HG03135 (cell line): ENCODE results near the gene CHRDL1.
"Not testable (repeated sequence)": the region's sequence is repeated elsewhere in the genome, so short reads cannot be mapped to it uniquely, and the experiment has no call there.

Experiments
- ATAC-seq: cut with Tn5 transposase; IDR thresholded peaks from one replicate; pipeline ENCODE4 v1.9.1; 2021; ENCODE audit warnings: mild to moderate bottlenecking, moderate library complexity; ENCODE audit not compliant: unreplicated experiment

The CHRDL1 gene

DNA sequence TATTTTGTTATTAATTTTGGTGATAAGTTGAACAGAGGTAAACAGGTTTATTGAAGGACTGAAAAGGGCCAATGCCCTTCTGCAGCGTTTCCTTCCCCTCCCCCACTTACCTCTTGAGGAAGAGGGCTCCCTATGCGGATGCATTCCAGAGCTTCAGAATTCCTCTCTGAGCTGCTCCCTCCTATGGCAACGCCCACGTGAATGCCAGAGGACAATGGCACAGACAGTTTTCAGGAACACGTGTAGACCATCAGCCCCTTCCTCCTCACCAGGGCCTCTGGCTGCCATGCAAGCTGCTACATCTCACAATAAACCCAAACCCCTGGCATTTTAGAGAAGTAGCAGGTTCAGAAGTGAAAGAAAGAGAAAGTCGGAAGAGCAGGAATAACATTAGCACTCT, 127.9 kb downstream of the CHRDL1 start:
- no peak for ATAC-seq

DNA sequence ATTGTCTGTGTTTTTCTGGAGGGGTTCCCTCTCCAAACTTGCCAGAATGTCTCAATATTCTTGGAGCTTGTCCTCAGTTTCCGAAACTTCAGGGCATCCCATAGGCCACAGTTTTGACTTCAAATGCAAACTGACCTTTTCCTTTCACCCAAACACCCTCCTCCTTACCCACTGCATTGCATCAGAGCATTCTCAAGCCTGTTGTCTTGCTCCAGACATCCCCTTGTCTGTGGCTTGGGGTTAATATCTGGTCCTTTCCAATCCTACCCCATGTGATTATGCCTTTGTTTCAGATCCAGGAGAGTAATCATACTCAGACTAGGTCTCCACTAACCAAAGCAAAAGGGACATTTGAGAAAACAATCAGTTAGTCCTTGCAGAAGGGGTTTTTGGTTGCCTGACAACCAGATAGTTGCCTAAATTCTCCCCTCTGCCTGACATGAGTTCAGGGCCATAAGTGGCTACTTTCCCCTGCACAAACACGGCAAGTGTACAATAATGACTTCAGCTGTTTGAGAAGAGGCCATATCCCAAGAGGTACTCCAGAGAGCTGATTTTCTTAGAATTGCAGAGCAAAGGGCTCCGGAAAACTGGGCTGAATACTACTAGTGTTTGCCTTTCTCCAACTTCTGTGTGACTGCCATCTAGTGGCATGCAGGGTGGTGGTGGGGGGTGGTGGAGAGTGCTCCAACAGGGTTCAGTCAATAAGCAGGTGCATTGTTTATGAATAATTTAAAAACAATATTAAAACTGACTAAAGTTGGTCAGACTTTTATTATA, 130.2 kb downstream of the CHRDL1 start:
- peak; percentile 83 for ATAC-seq

DNA sequence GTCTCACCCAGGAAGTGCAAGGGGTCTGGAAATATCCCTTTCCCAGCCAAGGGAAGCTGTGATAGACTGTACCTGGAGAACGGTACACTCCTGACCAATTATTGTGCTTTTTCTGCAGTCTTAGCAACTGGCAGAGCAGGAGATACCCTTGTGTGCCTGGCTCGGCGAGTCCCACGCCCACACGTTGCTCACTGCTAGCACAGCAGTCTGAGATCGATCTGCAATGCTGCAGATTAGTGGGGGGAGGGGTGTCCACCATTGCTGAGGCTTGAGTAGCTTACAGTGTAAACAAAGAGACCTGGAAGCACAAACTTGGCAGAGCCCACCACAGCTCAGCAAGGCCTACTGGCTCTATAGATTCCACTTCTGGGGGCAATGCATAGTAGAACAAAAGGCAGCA, 138.5 kb downstream of the CHRDL1 start:
- no peak for ATAC-seq

- not testable (repeated sequence) for ATAC-seq
Measured at GRCh38 chrX:110654280-110654679, 141.3 kb downstream of the CHRDL1 start.

GRCh38 chrX:110646386-110646785, 149.2 kb downstream of the CHRDL1 start:
- ATAC-seq: no peak
